PC-3 (cell line): Measurements from ENCODE around the gene KCTD1. TPM values are rescaled to one million over a fixed set of nuclear protein-coding genes. Genes with fewer than 3 reads are reported as not detected.

Experiments
- ATAC-seq: fragments of 200-7000 bp; cut with Tn5 transposase; 2 replicates; pipeline ENCODE4 v1.9.1; 2020; ENCODE audit warnings: mild to moderate bottlenecking, moderate library complexity
- BruUV-seq: library from RNA; stranded (reverse); fragments of 400-500 nt; replicated peaks from 2 replicates; lab custom pipeline; 2021; lab: Mats Ljungman, UMichigan
- CTCF ChIA-PET: fragments of 300-600 bp; sonication (Branson Sonifier 250); formaldehyde crosslinking; loops from one replicate; lab custom pipeline; 2022; ENCODE audit warnings: antibody characterized with exemption; lab: Charles Lee
- POLR2A ChIA-PET: fragments of 300-600 bp; sonication (Branson Sonifier 250); formaldehyde crosslinking; loops from one replicate; lab custom pipeline; 2022; ENCODE audit warnings: antibody characterized with exemption; ENCODE audit not compliant: unreplicated experiment; lab: Charles Lee
- DNase-seq: peaks from one replicate; pipeline ENCODE4 v3.0.0-alpha.2; 2015
- H2AFZ ChIP-seq: fragments of 300-600 bp; sonication (generic); 2 replicates; pipeline ENCODE4 v1.6.0; 2016; ENCODE audit warnings: antibody characterized with exemption, low read length
- H3F3A ChIP-seq: fragments of 300-600 bp; sonication (generic); one replicate; pipeline ENCODE4 v1.6.0; 2017; ENCODE audit warnings: antibody characterized with exemption, low read length, control low read depth, mild to moderate bottlenecking; ENCODE audit not compliant: unreplicated experiment
- H3K27ac ChIP-seq: fragments of 300-600 bp; sonication (generic); 2 replicates; pipeline ENCODE4 v1.5.1; 2016; ENCODE audit warnings: mild to moderate bottlenecking, low read length
- H3K27me3 ChIP-seq: fragments of 300-600 bp; sonication (generic); 2 replicates; pipeline ENCODE4 v1.6.1; 2016; ENCODE audit warnings: low read length, mixed read lengths
- H3K36me3 ChIP-seq: fragments of 300-600 bp; sonication (generic); 2 replicates; pipeline ENCODE4 v1.6.1; 2016; ENCODE audit warnings: low read depth, mixed run types, low read length, mixed read lengths
- H3K4me1 ChIP-seq: fragments of 300-600 bp; sonication (generic); 2 replicates; pipeline ENCODE4 v1.5.1; 2016; ENCODE audit warnings: low read length; ENCODE audit not compliant: insufficient read depth
- H3K4me2 ChIP-seq: fragments of 300-600 bp; sonication (generic); 2 replicates; pipeline ENCODE4 v1.6.0; 2016; ENCODE audit warnings: low read length
- H3K4me3 ChIP-seq: fragments of 300-600 bp; sonication (generic); 2 replicates; pipeline ENCODE4 v1.5.1; 2016; ENCODE audit warnings: mild to moderate bottlenecking, low read length, mixed read lengths
- H3K79me2 ChIP-seq: fragments of 300-600 bp; sonication (generic); 2 replicates; pipeline ENCODE4 v1.6.1; 2017; ENCODE audit warnings: low read length, mixed read lengths
- H3K9ac ChIP-seq: fragments of 300-600 bp; sonication (generic); 2 replicates; pipeline ENCODE4 v1.6.0; 2016; ENCODE audit warnings: mild to moderate bottlenecking, low read length
- H3K9me2 ChIP-seq: fragments of 300-600 bp; sonication (generic); replicated peaks from 2 replicates; pipeline ENCODE4 v1.6.1; 2016; ENCODE audit warnings: mixed run types, low read length, mixed read lengths
- H3K9me3 ChIP-seq: fragments of 300-600 bp; sonication (generic); 2 replicates; pipeline ENCODE4 v1.6.1; 2016; ENCODE audit warnings: low read length, mixed read lengths
- H4K20me1 ChIP-seq: fragments of 300-600 bp; sonication (generic); 2 replicates; pipeline ENCODE4 v1.6.1; 2016; ENCODE audit warnings: low read length, mixed read lengths
- EZH2 ChIP-seq: fragments of 300-600 bp; sonication (generic); IDR thresholded peaks from one replicate; pipeline ENCODE4 v1.6.1; 2017; ENCODE audit warnings: antibody characterized with exemption, mild to moderate bottlenecking, low read length; ENCODE audit not compliant: unreplicated experiment
- EZH2phosphoT487 ChIP-seq: fragments of 300-600 bp; sonication (generic); IDR thresholded peaks from 2 replicates; pipeline ENCODE4 v1.6.1; 2018; ENCODE audit warnings: mild to moderate bottlenecking, antibody characterized with exemption, low read length, borderline replicate concordance
- intact Hi-C: fragments of 100-400 bp; cut with micrococcal nuclease; formaldehyde crosslinking; loops from 2 replicates; pipeline ENCODE4 v1.9.0; 2023
- total RNA-seq: library from RNA; depleted of rRNA; stranded (reverse); fragments of >200 nt; gene quantifications from 2 replicates; pipeline ENCODE4 v1.2.3, GENCODE V29; 2014
- TF ChIP-seq, protein P1 (sequence below): fragments of 300-600 bp; sonication (generic); conservative IDR thresholded peaks from 2 replicates; pipeline ENCODE4 v1.5.1; 2017; ENCODE audit warnings: antibody characterized with exemption, low read depth, mild to moderate bottlenecking, low read length

The KCTD1 gene
- total RNA-seq, 1 experiment from 2014 or later = 15.8 TPM

DNA sequence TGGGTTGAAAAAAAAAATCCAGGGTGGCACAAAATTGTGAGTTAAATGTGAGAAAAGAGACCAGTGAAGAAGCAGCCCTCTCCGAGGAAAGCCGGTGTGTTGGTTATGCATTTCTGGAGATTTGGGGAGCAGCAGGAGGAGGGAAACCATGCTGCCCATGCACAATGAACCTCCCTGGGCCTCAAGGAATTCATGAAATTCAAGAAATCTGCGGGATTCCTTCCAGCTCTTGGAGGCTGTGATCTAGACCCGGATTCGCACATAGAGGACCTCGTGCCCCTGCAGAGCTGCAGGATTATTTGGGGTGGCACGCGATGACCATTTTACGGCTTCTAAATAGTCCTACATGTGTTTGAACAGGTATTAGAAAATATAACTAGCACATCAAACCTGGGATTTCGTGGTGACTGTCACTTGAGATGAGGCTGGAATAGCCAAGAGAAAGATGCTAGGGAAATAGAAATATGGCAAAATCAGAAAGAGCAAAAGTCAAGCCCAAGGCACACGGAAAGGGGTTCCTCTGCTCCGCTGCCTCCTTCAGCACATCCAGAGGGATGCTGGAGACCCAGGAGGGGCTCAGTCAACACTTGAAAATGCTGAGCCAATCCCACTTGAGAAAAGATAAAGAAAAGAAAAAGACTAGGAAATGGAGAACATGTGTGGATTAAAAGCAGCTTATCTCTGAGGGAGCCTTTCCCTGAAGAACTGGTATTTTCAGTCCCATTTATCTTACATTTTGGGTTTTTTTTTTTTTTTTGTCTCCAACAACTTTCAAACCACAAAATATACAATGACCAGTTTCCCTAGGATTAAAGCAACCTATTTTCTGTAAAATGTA lies 22.0 kb downstream of the KCTD1 start:
- Histone ChIP-seq H3K4me1 (no peaks in the 10 kb centered on the region), H3F3A (no peaks in the 10 kb centered on the region), H3K27me3 (no peaks in the 10 kb centered on the region), H3K9ac (no peak overlapping the region), H4K20me1 (no peaks in the 10 kb centered on the region), H3K27ac (no peak overlapping the region), H2AFZ (no peak overlapping the region), H3K4me3 (no peak overlapping the region), H3K36me3 (no peaks in the 10 kb centered on the region), H3K9me3 (no peaks in the 10 kb centered on the region), H3K79me2 (no peaks in the 10 kb centered on the region), H3K9me2 (no peaks in the 10 kb centered on the region), H3K4me2 (no peak overlapping the region)
- no TSS peak for BruUV-seq
- CTCF ChIA-PET = no interaction called here
- intact Hi-C loops = no loop called here
- POLR2A ChIA-PET = interaction anchor here (0.6 to 1.0 kb wide), 2 partner anchors 22 to 26 kb away, joined by 3 to 6 read pairs; partner anchors contain the start of gene KCTD1
- peak; percentile 29 for DNase-seq
- ATAC-seq = no peak
- TF ChIP-seq, protein P1, sequence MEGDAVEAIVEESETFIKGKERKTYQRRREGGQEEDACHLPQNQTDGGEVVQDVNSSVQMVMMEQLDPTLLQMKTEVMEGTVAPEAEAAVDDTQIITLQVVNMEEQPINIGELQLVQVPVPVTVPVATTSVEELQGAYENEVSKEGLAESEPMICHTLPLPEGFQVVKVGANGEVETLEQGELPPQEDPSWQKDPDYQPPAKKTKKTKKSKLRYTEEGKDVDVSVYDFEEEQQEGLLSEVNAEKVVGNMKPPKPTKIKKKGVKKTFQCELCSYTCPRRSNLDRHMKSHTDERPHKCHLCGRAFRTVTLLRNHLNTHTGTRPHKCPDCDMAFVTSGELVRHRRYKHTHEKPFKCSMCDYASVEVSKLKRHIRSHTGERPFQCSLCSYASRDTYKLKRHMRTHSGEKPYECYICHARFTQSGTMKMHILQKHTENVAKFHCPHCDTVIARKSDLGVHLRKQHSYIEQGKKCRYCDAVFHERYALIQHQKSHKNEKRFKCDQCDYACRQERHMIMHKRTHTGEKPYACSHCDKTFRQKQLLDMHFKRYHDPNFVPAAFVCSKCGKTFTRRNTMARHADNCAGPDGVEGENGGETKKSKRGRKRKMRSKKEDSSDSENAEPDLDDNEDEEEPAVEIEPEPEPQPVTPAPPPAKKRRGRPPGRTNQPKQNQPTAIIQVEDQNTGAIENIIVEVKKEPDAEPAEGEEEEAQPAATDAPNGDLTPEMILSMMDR = no peak
- no peak for TF ChIP-seq EZH2phosphoT487

DNA sequence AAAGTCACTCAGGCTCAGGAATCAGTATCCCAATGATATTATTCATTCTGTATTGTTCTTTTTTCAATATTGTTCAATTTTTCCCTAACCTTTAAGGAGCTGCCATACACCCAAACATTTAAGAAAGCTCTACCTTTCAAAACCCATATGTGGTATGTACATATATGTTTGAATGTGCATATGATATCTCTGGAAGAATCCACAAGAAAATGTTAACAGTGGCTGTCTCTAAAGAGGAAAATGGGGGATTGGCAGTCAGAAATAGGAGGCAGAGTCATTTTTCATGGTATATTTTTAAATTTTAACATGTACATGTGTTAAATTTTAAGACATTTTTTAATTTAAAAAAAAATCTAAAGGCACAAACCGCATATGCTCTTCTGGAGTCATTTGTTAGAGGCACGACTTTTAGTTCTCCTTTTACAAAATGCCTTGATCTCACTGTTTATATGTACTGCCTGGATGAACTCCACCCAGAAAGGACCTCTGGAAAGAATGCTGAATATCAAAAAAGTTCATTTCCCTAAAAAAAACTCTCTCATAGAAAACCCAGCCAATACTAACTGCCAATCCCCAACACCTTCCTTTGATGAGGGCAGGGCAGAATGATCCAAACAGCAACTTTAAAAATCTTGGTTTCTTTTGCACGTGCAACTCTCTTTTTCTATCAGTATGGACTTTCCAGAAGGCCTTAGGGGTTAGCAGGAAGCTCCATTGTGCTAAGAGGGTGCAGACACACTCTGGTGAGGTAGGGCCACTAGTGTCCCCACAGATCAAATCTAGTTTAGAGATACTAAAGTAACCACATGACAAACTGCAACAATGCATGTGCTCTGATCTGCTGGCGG lies 23.6 kb downstream of the KCTD1 start:
- Histone ChIP-seq H3F3A (no peaks in the 10 kb centered on the region), H3K36me3 (no peaks in the 10 kb centered on the region), H3K4me2 (no peak overlapping the region), H2AFZ (no peak overlapping the region), H3K9ac (no peak overlapping the region), H3K27ac (no peak overlapping the region), H3K4me3 (no peak overlapping the region), H3K79me2 (no peaks in the 10 kb centered on the region), H3K9me3 (no peaks in the 10 kb centered on the region), H3K27me3 (no peaks in the 10 kb centered on the region), H4K20me1 (no peaks in the 10 kb centered on the region), H3K9me2 (no peaks in the 10 kb centered on the region), H3K4me1 (no peaks in the 10 kb centered on the region)
- BruUV-seq = no TSS peak
- TF ChIP-seq EZH2phosphoT487 (no peak), EZH2 (no peak)
- TF ChIP-seq, protein P1 = no peak
- DNase-seq (no peak), ATAC-seq (no peak)
- ChIA-PET POLR2A (interaction anchor here (0.5 kb wide), 1 partner anchor 550 kb away, joined by 6 read pairs; no protein-coding TSS in a partner anchor), CTCF (no interaction called here)
- intact Hi-C loops = no loop called here
